DMS79 (cell line): Measurements from ENCODE around the gene FAM217B.
A peak's percentile ranks its signal among the peaks of the same experiment; 100 is the strongest.

ENCODE experiments used
- DNase-seq: peaks from one replicate; lab custom pipeline; 2025; lab: John Stamatoyannopoulos, UW

FAM217B gene, protein sequence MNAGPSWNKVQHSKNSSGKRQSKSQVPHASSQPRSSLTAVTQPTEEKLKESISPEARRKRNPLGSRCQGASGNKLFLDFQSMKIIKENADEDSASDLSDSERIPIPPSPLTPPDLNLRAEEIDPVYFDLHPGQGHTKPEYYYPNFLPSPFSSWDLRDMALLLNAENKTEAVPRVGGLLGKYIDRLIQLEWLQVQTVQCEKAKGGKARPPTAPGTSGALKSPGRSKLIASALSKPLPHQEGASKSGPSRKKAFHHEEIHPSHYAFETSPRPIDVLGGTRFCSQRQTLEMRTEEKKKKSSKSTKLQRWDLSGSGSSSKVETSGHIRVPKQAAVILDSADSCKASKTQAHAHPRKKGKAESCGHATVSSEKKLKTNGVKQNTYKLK

DNA sequence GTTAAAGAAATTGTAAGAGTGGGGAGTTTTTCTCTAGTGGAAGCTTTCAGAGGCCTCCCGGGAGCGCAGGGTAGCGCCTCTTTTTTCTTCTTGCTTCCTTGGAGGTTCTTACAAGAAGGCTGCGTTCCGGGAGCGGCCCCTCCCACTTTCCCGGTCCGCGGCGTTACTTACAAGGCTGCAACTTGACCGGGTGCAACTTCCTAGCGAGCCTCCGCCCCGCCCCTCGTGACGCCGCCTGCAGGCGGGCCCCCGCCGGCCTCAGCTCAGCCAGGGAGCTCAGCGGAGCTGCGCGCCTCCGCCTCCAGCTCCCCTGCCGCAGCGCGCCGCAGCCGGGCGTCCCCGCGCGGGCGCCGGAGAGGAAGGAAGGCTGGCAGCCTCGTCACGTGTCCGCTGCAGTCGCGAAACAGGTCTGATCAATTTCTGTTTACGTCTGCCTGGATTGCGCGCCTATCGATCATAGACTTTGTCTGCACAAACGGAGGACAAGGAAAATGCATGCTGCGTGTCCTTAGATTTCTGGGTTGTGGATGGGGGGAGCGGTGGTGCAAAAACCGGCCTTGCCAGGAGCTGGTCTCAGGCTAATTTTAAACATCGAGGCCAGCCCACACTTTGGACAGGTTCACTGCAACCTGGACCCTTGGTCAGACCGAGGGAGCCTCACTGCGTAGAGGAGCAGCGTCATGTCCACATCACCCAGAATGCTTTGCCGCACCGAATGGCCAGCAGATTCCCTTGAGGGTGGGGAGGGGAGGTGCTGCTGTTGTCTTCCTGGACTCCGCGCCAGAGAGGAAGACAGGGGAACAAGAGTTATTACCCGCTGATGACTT lies at the start of gene FAM217B, which contains the start of gene PPP1R3D:
Gene FAM217B (plus strand): TSS at position 261 of the 827 bp plus-strand sequence. CDS start 3,555 bp downstream, outside the sequence.
Gene PPP1R3D (minus strand): TSS at position 177 of the 827 bp plus-strand sequence. CDS start 374 bp downstream, outside the sequence.
- DNase-seq, result peak; percentile 91

DNA sequence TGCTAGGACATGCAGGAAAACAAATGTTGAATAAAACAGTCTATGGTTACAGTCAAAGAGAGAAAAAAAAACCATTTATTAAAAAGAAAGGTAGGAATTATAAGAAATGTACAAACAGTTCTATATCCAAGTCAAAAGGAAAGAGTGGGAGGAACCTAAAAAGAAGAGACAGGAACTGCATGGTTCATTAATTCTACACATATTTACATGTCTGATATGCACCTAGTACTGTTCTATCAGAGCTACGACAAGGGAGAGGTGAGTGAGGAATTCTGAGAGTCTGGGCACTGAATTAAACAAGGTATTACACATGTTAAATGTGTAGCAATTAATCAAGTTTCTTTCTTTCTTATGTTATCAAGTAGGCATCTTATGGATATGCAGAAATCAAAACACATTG lies 48.6 kb upstream of the FAM217B start:
- no peak for DNase-seq

DNA sequence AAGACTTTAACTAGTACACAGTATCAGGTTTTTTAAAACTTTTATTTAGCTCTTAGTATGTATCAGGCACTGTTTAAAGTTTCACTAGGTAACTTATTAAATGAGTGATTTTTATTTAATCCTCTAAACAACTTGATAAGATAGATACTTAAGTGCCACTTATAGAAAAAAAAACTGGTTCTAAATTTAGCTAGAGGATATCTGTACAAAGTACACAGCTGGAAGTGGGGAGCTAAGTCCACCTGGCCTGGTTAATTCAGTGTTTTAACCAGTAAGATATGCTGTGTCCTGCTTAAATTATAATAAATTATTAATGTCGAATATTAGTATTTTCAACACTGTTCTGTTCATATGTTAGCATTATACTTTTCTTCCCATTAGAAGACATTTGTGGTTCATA lies 44.3 kb upstream of the FAM217B start:
- no peak for DNase-seq

DNA sequence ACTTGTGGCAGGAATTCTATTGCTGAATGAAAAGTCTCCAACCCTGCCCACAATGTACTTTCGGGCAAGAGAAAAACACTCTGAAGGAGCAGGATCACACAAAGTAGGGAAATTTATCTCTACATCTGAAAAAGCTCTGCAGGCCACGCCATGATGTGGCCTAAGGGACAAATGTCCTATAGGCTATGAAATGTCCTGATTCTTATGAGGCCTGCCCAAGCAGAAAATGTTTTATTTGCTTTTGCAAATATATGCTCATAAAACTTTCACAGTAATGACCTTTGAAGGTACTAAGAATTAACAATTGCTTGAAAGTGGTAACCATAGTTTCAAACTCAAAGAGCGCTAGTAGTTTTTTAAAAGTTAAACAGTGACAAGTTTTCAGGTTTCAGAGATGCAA lies 37.7 kb upstream of the FAM217B start:
- no peak for DNase-seq

DNA sequence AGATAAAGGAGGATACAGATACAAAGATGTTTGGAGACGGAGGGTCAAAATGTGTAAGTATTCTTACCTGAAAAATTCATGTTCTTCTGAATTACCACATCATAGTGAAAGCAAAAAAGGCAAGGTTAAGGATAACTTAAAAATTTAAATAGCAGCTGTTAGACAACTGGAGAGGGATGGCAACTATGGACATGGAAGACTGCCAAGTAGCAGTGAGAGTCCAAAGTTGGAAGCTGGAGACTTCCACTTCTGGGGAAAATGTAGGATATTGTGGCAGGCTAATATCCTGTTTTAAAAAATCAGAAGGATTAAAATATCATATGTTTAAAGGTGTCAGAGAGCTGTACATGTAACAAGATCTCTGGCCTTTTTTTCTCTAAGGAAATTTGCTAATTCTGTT lies 36.6 kb upstream of the FAM217B start:
- no peak for DNase-seq

DNA sequence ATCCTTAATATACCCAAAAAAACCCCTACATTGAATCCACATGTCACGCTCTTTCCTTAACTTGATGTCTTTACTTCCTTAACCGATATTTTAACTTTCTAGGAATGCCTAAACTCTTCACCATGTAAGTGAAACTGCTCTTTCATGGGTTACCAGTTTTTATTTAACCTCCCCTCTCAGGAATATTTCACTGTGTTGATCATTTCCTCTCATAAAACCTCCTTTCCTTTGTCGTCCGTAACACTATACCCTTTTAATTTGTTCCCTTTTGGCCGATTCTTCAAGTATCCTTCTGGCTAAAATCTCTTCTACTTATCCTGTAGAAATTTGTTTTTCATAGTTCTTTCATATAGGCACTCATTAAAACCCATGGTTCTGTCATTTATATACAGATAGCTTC lies 31.3 kb upstream of the FAM217B start:
- no peak for DNase-seq

DNA sequence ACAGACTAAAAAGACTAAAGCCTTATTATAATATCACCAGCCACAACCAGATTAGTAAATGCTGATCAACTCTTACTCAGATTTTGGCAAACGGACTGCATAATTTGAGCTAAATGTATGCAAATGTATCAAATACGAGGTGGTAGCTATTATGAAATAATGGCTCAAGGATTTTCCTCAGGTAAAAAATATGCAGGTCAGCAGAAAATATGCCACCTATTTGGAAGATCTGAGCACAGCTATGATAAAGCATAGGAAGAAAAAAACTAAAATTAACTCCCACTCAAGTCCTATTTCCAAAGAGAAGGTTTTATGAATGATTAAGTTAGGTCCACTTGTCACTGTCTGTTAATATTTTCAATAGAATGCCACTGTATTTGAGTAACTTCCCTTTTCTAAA lies 29.1 kb upstream of the FAM217B start:
- DNase-seq, result no peak

DNA sequence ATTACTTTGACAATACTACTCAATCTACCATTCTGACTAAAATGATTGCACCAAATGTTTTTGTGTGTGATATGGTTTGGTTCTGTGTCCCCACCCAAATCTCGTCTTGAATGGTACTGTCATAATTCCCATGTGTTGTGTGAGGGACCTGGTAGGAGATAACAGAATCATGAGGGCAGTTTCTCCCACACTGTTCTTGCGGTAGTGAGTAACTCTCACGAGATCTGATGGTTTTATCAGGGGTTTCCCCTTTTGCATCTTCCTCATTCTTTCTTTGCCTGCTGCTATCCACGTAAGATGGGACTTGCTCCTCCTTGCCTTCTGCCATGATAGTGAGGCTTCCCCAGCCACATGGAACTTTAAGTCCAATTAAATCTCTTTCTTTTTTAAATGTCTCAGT lies 27.6 kb upstream of the FAM217B start:
- DNase-seq, result no peak

DNA sequence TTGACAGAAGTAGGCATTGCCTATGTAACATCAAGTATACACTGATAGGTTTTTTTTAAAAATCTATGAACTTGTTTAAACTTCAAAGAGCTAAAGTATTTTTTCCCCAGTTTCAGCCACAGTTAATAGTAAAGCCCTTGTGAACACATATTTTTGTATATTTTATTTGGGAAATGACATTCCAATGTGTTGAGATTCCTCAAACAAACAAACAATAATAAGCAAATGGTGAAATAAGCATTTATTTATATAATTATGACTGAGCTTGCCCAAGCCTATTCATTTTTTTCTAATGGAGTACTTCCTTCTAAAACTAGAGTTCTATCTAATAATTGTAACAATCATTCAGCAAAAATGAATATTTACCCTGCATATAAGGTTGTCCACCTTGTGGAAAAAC lies 19.2 kb upstream of the FAM217B start:
- DNase-seq, result no peak

DNA sequence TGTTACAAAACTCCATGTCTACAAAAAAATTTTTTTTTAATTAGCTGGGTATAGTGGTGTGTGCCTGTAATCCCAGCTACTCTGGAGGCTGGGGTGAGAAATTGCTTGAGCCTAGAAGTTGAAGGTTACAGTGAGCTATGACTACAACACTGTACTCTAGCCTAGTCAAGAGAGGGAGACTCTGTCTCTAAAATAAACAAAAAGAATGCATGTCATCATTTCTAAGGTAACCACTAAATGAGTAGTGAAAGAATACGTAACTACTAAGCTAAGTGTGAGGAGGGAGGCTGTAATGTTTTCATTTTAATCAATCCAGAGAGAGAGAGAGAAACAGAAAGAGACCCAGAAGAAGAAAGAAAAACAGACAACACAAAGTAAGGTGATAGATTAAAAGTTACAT lies 16.7 kb upstream of the FAM217B start:
- DNase-seq, result no peak

DNA sequence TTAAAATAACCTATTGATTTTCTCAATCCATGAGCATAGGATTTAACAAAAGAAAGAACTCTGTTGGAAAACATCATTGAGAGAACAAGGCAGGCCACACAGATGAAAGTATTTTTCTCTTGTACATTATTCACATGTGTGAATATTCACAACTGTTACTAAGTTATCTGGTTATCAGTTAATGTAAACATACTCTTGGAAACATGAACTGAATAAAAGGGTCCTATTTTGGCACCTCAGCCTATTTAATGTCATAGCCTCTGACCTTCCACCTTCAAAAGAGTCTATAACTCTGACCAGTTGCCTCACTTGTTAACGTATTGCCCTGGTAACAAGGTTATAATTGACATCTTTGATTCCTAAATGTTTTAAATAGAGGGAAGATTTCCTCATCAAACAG lies 14.8 kb upstream of the FAM217B start:
- DNase-seq, result no peak

DNA sequence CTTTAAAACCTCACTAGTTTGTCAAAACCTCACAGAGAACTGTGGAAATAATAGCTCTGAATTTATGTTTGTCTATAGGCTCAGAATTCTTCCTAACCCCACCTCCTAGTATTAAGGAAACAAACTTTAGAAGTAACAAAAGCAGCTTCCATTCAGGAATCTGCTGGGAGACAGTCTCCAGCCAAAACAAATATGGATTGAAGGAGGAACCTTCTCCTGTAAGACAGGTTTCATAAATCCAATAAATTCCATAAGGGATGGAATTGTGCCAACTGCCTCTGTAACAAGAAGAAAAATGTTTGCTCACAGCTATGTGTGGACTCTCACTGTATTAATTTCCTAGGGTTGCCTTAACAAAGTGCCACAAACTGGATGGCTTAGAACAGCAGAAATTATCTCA lies 14.3 kb upstream of the FAM217B start:
- DNase-seq, result no peak

DNA sequence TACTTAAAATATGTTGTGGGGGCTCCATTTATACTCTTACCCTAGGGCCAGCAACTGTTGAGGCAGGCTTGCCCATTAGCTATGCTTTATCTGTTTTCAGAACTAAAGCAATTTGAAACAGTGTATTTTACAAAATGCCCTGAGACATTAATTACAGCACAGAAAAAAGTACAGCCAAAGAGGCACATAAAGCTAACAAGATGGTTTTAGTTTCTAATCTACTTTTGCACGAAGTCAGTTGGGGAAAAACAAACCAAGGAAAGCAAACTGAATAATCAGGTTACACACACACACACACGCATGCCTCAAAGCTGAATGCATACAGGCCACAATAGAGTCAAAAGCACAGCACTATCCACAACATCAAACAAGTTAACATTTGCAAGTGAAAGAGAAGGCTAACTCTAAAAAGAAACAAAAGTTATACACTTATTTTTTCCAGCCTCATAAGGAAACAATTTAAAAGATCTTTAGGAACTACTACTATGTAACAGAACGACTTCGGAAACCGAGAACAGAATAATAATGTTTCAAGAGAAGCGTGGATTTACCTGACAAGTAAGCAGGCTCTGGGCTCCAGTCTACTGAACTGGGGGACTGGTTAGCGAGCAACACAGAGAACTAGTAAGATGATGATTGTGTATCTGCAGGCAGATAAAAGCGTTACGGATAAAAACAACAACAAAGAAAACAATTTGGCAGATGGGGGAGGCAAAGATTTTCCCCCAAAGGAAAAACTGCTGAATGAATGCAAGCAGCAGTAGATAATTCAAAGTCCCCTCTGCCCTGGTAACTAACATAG lies 8.5 kb upstream of the FAM217B start:
- no peak for DNase-seq

DNA sequence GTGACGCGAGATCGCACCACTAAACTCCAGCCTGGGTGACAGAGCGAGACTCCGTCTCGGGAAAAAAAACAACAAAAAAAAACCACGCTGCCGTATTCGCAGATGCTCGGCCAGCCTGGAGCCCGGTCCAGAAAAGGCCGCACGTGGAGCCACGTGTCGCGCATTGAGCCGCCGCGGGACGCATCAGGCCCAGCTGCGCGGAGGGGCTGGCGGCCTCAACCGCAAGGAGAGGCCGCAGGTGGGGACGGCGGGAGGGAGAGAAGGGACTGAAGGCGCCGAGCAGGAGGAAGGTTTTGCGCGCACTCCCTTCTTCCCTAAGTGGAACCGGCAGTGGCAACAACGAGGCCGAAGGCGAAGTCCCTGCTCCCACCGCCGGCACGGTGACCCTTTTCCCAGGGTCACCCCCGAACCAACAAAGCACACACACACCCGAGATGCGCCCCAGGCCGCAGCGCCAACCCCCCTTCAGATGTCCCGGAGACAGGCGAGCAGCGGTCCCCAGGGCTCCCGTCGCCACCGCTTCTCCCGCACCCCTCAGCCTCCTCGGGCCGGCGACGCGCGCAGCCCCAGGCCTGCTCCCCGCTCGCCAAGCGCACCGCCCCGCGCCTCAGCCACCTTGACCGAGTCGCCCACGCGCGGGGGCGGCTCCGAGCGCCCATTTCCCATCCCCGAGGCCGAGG lies 7.4 kb upstream of the FAM217B start:
- DNase-seq, result no peak

DNA sequence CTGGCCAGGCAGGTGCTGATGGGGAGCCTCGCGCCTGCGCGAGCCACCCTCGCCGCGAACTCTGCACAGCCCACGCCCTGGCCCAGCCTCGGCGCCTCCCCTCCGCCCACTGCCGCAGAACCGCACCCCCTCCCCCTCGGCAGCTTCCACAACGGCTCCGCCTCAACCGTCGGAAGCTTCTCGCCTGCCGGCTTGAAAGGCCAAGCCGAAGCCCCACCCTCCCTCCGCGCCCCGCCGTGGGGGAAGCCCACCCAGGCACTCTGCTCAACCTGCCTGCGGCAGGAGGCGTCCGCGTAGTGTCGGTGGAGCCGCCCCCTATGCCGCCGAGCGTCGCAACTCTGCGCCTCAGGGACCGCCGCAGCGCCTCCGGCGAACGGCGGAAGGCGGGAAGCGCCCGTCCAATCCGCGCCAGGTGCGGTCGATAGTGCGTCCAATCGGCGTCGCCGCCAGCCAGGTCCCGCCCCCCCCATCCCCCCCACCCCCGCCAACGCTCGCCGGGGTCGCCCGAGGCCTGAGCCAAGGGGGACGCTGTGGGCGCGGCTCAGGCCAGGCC lies 6.8 kb upstream of the FAM217B start, which contains the start of gene SYCP2:
Gene SYCP2 (minus strand): TSS at position 342 of the 553 bp plus-strand sequence. CDS start 11,224 bp downstream, outside the sequence.
- no peak for DNase-seq

DNA sequence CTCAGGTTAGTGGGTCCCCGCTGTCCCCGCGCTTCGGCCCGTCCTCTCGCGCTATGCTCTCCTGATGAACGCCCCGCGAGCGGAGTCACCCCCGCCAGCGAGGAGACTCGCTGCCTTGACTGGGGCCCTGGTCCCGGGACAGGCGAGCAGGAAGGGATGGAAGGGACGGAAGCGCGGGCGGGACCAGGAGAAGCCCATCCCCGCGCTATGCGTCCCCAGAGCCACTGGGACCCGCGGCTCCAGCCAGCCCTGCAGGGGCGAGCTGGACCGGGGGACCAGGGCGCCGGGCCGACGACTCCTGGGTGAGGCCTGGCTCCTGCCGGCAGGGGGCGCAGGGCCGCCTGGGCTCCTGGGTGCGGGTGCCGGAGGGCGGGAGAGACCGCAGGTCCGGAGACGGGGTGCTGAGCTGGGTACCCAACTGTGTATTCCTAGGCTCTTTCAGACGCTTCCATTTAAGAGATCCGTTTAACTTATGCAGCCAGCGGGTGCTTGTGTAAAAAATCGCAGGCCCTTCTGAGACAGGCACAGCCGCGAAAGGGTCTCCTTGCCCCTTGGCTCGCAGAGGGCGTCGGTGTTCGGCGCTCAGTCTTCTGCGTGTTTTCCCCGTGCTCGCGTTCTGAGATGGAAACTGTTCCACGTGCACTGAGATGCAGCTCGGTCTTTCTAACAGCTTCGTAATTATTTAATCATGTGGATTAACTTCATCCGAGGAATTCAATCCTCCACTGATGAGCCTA lies 6.2 kb upstream of the FAM217B start:
- peak; percentile 11 for DNase-seq

DNA sequence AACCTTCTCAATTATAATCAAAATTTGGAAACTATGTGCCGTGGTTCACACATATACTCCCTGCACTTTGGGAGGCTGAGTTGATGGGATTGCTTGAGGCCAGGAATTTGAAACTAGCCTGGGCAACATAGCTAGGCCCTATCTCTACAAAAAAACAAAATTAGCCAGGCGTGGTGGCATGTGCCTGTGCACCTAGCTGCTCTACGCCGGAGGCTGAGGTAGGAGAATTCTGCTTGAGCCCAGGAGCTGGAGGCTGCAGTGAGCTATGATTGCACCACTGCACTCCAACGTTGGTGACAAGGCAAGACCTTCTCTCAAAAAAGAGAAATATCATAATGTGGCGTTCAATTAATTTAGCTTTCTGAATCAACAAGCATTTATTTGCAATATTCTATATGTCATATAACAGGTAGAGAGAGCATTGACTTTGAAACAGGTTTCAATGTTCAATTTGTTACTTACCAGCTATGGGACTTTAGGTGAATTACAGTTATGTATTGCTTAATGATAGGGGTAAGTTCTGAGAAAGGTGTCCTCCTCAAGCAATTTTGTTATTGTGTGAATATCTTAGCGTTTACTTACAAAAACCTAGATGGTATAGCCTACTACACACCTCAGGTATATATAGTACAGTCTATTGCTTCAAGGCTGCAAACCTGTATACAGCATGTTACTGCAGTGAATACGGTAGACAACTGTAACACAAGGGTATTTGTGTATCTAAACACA lies 4.6 kb upstream of the FAM217B start:
- no peak for DNase-seq

DNA sequence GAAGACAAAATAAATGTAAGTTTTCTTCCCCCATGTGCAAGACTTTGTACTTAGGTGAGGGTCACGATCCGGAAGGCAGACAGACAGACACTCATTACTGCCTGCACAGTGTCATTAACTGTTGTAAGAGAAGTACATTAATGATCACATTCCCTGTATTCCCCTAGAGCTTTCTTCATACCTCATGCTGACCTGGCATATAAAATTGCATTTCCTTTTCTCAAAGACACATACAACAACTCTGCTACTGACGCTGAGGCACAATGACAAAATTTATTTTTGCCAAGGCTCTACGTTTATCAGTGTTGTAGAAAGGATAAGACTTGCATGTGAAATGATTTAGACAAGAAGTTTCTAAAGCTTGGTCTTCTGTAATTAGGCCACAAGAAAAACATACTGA lies 3.8 kb upstream of the FAM217B start:
- no peak for DNase-seq

DNA sequence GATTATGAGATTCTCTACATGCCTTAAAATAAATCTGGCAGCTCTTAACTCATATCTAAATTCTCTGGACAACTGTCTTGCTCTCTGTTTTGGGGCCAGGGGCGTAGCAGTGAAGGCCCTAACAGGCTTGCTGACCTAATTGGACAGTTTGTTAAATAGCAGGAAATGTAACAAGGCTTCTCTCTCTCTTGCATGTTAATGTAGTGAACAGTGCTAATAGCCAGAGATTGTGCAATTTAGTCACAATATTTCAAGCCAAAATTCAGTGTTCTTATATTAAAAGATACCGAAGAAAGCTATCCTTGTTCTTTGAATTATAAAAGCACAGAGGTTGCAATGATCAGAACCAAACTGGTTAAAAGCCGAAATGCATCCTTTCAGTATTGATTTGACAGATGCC lies 3.0 kb upstream of the FAM217B start:
- no peak for DNase-seq

DNA sequence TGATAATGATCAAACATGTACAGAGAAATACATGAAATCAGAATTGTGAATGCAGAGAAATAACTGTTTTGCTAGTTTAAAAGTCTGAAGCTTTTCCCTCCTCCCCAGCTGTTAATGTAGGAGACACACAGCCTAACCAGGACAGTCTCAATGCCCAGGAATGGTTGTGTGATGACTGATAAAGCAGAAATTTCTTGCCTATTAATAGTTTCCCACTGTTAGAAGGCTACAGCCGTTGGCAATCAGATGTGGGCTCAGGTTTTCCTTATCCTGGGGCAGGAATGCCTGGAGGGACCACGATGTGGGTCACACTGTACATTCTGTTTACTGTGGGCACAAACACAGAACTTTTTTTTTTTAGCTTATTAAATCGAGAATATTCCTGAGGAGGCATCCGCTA lies 2.0 kb upstream of the FAM217B start:
- no peak for DNase-seq
